NCI-H526 treated with DMSO at 0.1 percent for 48 hours (cell line): ENCODE results near the gene AFF3.
"Not testable (repeated sequence)": the region's sequence is repeated elsewhere in the genome, so short reads cannot be mapped to it uniquely, and the experiment has no call there.

Experiments
- DNase-seq: peaks from one replicate; lab custom pipeline; 2025; lab: John Stamatoyannopoulos, UW

Gene AFF3

DNA sequence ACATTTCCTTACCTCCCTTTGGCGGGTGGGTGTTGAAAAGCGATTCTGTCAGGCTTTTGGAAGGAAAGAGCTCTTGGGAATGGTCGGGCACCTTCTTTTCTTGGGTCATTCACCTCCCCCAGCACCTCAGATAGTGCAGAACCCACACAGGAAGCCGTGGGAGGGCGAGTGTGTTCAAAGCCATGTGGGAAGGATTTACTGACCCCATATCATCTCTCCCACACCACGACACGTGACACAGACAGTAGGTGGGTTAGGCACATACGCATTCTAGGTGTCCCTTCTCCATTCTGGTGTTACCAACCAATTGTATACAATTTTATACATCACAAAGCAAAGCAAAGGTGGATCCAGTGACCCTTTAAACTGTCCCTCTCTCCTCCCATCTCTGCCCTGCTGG is 388.9 kb downstream of the AFF3 start:
- no peak for DNase-seq

DNA sequence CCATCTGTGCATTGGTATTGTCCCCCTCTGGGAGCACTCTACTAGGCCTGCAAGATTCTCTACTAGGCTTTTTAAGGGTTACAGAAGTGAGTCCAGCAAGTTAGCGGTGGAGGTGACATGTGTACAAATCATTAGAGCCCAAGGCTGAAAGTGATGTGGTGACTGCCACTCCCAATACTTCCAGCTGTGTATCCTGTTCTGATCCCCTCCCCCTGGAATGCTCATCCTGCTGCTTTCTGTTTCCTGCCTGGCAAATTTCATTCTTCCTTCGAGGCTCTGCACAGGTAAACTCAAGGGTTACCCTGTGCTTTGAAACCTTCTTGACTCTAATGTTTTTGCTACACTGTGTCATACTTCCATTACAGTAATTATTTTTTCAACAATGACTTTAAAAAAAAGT is 394.0 kb downstream of the AFF3 start:
- no peak for DNase-seq

- DNase-seq: no peak
Observed at GRCh38 chr2:99747842-99748241, 394.5 kb downstream of the AFF3 start.

- DNase-seq: no peak
Observed at GRCh38 chr2:99743146-99743545, 399.2 kb downstream of the AFF3 start.

- no peak for DNase-seq
Observed at GRCh38 chr2:99737537-99737936, 404.9 kb downstream of the AFF3 start.

DNA sequence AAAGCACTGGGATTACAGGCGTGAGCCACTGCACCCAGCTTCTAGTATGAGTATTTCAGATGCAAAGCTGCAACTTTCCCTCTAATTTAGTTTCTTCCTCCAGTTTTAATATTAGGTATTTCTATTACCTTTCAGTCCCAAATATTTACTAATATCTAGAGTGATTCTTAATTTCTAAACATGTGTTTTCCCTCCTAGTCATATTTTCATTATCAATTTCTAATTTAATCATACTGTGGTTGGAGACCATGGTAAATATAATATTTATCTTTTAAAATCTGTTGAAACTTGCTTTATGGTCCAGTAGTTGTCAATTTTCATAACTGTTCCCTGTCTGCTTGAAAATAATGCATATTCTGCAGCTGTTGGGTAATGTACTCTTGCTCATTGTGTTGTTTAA is 406.6 kb downstream of the AFF3 start:
- no peak for DNase-seq

- not testable (repeated sequence) for DNase-seq
Observed at GRCh38 chr2:99735314-99735713, 407.1 kb downstream of the AFF3 start.

- DNase-seq: no peak
Observed at GRCh38 chr2:99734236-99734635, 408.2 kb downstream of the AFF3 start.

GRCh38 chr2:99729104-99730025 is 413.0 kb downstream of the AFF3 start:
- DNase-seq: peak; percentile 21

GRCh38 chr2:99728166-99728565 is 414.2 kb downstream of the AFF3 start:
- DNase-seq: no peak

- no peak for DNase-seq
Observed at GRCh38 chr2:99727199-99727598, 415.2 kb downstream of the AFF3 start.

DNA sequence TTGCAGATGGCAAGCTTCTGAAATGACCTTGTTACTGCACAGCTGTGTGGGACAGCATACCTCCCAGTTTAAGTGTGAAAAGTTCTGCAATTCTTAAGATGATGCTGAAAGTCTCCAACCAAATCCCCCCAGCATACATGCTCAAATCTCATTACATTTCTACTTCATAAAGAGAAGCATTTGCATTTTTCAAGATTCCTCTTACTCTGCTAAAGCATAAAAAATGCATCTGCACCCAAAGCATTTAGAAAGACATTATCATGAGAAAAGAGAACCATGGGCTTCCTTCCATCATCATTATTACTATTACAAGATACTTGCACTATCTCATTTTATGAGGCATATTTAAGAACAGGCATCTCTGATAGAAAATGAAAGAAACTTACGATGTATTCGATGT is 415.7 kb downstream of the AFF3 start:
- no peak for DNase-seq

DNA sequence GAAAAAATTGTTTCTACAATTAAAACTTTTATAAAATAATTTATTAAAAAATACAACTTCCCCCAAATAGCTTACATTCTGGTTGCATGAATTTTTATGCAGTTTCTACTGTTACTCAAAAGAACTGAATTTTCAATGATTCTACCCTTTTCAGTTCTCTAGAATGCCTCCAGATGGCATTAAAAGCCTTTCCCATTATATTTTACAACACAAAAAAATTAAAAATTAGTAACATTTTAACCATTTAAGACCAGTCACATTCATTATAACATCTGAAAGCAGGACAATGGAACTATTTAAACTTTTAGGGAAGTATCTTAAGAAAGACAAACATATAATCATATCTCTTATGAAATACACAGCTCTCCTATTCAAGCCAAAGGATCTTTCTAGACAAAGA is 416.6 kb downstream of the AFF3 start:
- DNase-seq: no peak

DNA sequence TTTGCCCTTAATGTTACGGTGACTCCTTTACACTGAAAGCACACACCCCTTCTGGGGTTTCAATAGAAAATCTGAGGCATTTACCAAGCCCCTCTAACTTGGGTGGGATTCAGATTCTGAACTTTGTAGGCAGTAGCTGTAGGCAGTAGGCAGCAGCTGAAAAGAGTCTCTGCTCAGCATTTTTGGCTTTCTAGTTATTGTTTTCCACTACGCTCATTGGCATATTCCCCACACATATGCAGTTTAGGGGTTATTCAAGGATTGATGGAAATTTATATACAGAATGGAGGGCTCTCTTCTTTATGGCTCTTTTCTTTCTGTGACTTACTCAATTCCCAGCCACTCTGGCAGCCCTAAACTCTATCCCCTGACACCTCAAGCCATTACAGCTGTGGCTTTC is 419.9 kb downstream of the AFF3 start:
- no peak for DNase-seq

DNA sequence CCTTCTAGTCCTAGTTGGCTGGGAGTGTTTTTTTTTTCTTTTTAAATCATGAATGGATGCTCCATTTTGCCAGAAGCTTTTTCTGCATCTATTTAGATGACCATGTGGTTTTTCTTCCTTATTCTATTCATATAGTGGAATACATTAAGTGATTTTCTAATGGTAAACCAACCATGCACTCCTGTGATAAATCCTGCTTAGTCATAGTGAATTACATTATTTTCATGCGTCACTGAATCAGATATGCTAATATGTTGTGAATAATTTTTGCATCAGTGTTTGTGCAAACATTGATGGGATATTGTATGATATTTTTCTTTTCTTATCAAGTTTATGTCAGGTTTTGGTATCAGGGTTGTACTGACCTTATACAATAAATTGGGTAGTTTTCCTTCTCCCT is 423.3 kb downstream of the AFF3 start:
- no peak for DNase-seq

DNA sequence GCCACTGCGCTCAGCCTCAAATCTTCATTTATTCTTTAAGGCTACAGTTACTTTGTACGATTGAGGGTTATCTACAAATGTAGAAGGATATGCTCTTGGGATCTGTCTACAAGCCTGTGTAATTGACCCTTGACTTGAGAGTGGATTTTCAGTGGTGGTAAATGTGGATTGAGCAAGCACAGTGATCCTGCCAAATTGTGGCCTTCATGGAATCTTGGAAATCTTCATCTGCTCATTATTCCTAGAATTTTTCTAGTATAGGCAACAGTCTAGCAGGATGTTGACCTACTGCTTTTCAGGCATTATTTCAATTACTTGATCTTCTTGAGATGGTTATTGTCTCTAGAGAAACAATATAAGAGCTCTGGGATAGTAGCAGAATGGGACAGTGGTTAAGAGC is 426.4 kb downstream of the AFF3 start:
- DNase-seq: no peak

DNA sequence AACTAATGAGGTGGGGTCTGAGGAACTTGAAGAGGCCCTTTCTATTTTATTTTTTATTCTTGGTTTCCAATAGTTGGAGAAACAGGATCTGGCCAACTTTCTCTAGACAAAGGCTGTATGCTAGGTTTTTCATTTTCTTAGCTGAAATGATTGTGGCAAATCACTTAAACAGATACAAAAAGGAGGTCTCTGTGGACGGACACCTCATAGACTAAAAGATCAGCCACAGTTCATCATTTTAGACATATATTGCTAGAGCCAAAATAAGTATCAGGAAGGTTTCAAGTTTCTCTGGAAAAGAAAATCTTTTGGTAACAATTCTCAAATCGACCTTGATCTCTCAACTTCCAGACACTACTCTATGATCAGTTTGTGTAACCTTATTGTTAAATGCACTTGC is 428.0 kb downstream of the AFF3 start:
- no peak for DNase-seq

GRCh38 chr2:99711144-99711543 is 431.2 kb downstream of the AFF3 start:
- no peak for DNase-seq

DNA sequence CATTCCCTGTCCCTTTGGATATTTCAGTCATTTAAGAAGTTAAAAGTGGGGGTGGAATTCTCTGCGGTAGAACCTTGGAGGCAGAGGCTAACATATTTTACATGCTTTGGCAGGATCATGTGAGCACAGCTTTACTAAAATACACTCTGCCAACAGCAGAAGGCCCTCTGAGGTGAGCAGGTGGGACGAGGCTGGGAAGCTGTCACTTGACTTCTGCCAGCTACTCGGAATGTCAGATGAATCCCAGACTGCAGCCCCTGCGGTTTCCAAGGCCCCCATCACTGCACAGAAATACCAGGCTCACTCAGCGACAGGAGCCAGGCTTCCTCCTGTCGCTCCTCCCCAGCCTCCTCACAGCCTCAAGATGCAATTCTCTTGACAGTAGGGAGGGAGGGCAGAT is 431.7 kb downstream of the AFF3 start:
- DNase-seq: peak; percentile 60

DNA sequence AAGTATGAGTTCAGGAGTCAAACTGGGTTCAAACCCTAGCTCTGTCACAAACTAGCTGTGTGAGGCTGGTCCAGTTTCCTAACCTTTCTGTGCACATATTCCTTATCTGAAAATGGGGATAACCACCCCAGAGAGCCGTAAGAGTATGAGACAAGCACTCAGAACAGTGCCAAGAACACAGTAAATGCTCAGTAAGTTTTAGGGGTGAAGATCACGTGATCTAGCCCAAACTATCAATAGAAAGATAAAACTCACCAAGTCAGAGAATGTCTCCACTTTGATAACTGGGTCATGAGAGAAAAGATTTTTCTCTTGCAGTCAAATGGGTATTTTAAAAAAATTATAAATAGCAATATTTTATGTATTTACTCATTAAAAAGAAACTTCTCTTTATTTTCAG is 433.2 kb downstream of the AFF3 start:
- no peak for DNase-seq

DNA sequence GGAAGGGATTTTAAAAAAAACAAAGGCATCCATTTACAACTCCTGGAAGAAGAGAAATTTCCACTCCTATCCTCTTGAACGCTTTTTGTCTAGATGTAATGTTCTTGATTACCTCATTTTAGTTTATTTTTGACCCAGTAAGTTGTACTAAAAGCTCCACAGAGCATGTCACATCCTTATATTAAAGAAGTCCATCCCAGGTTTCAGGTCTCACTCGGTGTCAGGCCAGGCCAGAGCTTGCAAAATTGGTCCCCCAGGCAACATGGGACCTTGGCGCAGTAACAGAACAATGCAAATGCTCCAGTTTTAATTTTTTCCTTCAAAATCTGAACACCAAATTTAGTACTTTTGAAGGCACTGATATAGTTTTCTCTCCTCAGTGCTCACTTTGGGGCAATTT is 434.2 kb downstream of the AFF3 start:
- DNase-seq: peak; percentile 85

- no peak for DNase-seq
Observed at GRCh38 chr2:99707592-99707991, 434.8 kb downstream of the AFF3 start.

DNA sequence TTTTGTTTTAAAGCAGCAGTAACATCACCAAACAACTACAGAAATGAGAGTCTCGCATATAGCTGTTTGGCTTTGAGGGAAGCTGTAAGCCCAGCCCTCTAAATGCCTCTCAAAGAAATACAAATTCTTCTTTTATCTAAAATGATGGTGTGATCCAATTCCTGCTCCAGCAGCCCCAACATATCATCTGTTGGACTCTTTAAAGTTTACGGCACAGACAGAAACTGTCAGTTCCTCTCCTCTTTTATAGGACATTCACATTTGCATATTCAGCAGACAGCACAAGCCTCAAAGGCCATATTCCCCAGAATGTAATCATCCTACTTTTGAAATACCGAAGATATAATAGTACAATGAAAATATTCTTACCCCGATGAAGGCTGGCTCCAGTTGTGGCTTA is 435.7 kb downstream of the AFF3 start:
- peak; percentile 92 for DNase-seq

- no peak for DNase-seq
Observed at GRCh38 chr2:99701503-99701902, 440.9 kb downstream of the AFF3 start.
